AG10803 (cell line): Measurements from ENCODE around the gene EZR.

Source experiments
- DNase-seq: peaks from one replicate; pipeline ENCODE4 v3.0.0; 2010; ENCODE audit warnings: low read depth
- H3K4me3 ChIP-seq: 2 replicates; pipeline ENCODE4 v1.5.1; 2011; ENCODE audit warnings: mild to moderate bottlenecking, low read length, control low read depth
- CTCF ChIP-seq: conservative IDR thresholded peaks from 2 replicates; pipeline ENCODE4 v1.5.1; 2011; ENCODE audit warnings: mild to moderate bottlenecking, low read length, control low read depth, inconsistent platforms

Gene EZR

GRCh38 chr6:158758941-158759479, 60.2 kb downstream of the EZR start:
- TF ChIP-seq CTCF: no peak
- DNase-seq: no peak
- no peak overlapping the region for H3K4me3 ChIP-seq

- no peak overlapping the region for H3K4me3 ChIP-seq
- no peak for TF ChIP-seq CTCF
- DNase-seq: no peak
These were observed 60.7 kb downstream of the EZR start for GRCh38 chr6:158758451-158758860.

- no peak for TF ChIP-seq CTCF
- no peak for DNase-seq
- no peak overlapping the region for H3K4me3 ChIP-seq
These were observed 61.4 kb downstream of the EZR start for GRCh38 chr6:158757753-158758090.

GRCh38 chr6:158756977-158757752, 62.0 kb downstream of the EZR start:
- no peak for TF ChIP-seq CTCF
- no peak for DNase-seq
- no peak overlapping the region for H3K4me3 ChIP-seq

GRCh38 chr6:158756126-158756525, 63.0 kb downstream of the EZR start:
- H3K4me3 ChIP-seq: no peak overlapping the region
- no peak for TF ChIP-seq CTCF
- no peak for DNase-seq

GRCh38 chr6:158755636-158756035, 63.5 kb downstream of the EZR start:
- no peak for DNase-seq
- TF ChIP-seq CTCF: no peak
- H3K4me3 ChIP-seq: no peak overlapping the region

GRCh38 chr6:158754738-158755137, 64.4 kb downstream of the EZR start:
- DNase-seq: no peak
- TF ChIP-seq CTCF: no peak

More at GRCh38 chr6:158754738-158755137, 64.4 kb downstream of the EZR start:
- no peak overlapping the region for H3K4me3 ChIP-seq
